ENCODE results near the gene INTS14.

- TF ChIP-seq, protein P1, sequence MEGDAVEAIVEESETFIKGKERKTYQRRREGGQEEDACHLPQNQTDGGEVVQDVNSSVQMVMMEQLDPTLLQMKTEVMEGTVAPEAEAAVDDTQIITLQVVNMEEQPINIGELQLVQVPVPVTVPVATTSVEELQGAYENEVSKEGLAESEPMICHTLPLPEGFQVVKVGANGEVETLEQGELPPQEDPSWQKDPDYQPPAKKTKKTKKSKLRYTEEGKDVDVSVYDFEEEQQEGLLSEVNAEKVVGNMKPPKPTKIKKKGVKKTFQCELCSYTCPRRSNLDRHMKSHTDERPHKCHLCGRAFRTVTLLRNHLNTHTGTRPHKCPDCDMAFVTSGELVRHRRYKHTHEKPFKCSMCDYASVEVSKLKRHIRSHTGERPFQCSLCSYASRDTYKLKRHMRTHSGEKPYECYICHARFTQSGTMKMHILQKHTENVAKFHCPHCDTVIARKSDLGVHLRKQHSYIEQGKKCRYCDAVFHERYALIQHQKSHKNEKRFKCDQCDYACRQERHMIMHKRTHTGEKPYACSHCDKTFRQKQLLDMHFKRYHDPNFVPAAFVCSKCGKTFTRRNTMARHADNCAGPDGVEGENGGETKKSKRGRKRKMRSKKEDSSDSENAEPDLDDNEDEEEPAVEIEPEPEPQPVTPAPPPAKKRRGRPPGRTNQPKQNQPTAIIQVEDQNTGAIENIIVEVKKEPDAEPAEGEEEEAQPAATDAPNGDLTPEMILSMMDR (IDR thresholded peaks at IDR 0.05; ENCODE audit: poor library complexity) = no peak
- no peak for TF ChIP-seq EZH2 (IDR thresholded peaks at IDR 0.05; ENCODE audit: borderline replicate concordance)
Measured at GRCh38 chr15:65642594-65642993, 31.7 kb upstream of the INTS14 start.

Measured in hepatocyte (in vitro differentiated cells).